Fibroblast of lung (primary cell): Measurements from ENCODE around the gene NDOR1.

Experiments used
- EZH2 ChIP-seq: IDR thresholded peaks from 2 replicates; pipeline ENCODE4 v1.5.1; 2012; ENCODE audit warnings: low read length, control low read depth, mild to moderate bottlenecking; ENCODE audit errors: missing control alignments
- TF ChIP-seq, protein P1 (sequence below), 2 donors: IDR thresholded peaks in 1 of 2; conservative IDR thresholded peaks in 1 of 2; 1 replicate in 1 of 2; 2 replicates in 1 of 2; pipeline ENCODE4 v1.5.1; 2011 to 2012; ENCODE audit warnings: low read length in 2 of 2, control low read depth in 1 of 2, inconsistent platforms in 1 of 2, low read depth in 1 of 2, mild to moderate bottlenecking in 1 of 2

- TF ChIP-seq EZH2, result no peak
- TF ChIP-seq, protein P1, sequence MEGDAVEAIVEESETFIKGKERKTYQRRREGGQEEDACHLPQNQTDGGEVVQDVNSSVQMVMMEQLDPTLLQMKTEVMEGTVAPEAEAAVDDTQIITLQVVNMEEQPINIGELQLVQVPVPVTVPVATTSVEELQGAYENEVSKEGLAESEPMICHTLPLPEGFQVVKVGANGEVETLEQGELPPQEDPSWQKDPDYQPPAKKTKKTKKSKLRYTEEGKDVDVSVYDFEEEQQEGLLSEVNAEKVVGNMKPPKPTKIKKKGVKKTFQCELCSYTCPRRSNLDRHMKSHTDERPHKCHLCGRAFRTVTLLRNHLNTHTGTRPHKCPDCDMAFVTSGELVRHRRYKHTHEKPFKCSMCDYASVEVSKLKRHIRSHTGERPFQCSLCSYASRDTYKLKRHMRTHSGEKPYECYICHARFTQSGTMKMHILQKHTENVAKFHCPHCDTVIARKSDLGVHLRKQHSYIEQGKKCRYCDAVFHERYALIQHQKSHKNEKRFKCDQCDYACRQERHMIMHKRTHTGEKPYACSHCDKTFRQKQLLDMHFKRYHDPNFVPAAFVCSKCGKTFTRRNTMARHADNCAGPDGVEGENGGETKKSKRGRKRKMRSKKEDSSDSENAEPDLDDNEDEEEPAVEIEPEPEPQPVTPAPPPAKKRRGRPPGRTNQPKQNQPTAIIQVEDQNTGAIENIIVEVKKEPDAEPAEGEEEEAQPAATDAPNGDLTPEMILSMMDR (conservative IDR thresholded peaks at IDR 0.05 in 1 of 2, IDR thresholded peaks at IDR 0.05 in 1 of 2; ENCODE audit: low read depth in 1 of 2, low read length in 2 of 2), result no peak
Measured at GRCh38 chr9:137156567-137157375, 48.7 kb upstream of the NDOR1 start.
